Measurements from ENCODE around the gene MYOM1.

MYOM1 gene

GRCh38 chr18:3118195-3119010 is 101.4 kb downstream of the MYOM1 start:
- DNase-seq (ENCODE audit: low read depth, low spot score), result no peak

- DNase-seq (ENCODE audit: low read depth, low spot score), result no peak
Measured at GRCh38 chr18:3117493-3118192, 102.1 kb downstream of the MYOM1 start.

- no peak for DNase-seq (ENCODE audit: low read depth, low spot score)
Measured at GRCh38 chr18:3115447-3116030, 104.2 kb downstream of the MYOM1 start.

- DNase-seq (ENCODE audit: low read depth, low spot score), result no peak
Measured at GRCh38 chr18:3114451-3114850, 105.3 kb downstream of the MYOM1 start.

- no peak for DNase-seq (ENCODE audit: low read depth, low spot score)
Measured at GRCh38 chr18:3114026-3114425, 105.7 kb downstream of the MYOM1 start.

- DNase-seq (ENCODE audit: low read depth, low spot score), result peak; percentile 22
Measured at GRCh38 chr18:3111523-3112240, 108.1 kb downstream of the MYOM1 start.

GRCh38 chr18:3110034-3110752 is 109.6 kb downstream of the MYOM1 start:
- DNase-seq (ENCODE audit: low read depth, low spot score), result no peak

- DNase-seq (ENCODE audit: low read depth, low spot score), result no peak
Measured at GRCh38 chr18:3107740-3108151, 112.0 kb downstream of the MYOM1 start.

- peak; percentile 52 for DNase-seq (ENCODE audit: low read depth, low spot score)
Measured at GRCh38 chr18:3104190-3105054, 115.3 kb downstream of the MYOM1 start.

- no peak for DNase-seq (ENCODE audit: low read depth, low spot score)
Measured at GRCh38 chr18:3103576-3103975, 116.2 kb downstream of the MYOM1 start.

GRCh38 chr18:3102983-3103382 is 116.8 kb downstream of the MYOM1 start:
- no peak for DNase-seq (ENCODE audit: low read depth, low spot score)

GRCh38 chr18:3100498-3101132 is 119.2 kb downstream of the MYOM1 start:
- no peak for DNase-seq (ENCODE audit: low read depth, low spot score)

GRCh38 chr18:3099327-3099726 is 120.4 kb downstream of the MYOM1 start:
- no peak for DNase-seq (ENCODE audit: low read depth, low spot score)

- DNase-seq (ENCODE audit: low read depth, low spot score), result no peak
Measured at GRCh38 chr18:3097082-3097481, 122.7 kb downstream of the MYOM1 start.

- DNase-seq (ENCODE audit: low read depth, low spot score), result no peak
Measured at GRCh38 chr18:3095921-3096320, 123.8 kb downstream of the MYOM1 start.

GRCh38 chr18:3094338-3094684 is 125.5 kb downstream of the MYOM1 start:
- no peak for DNase-seq (ENCODE audit: low read depth, low spot score)

GRCh38 chr18:3093624-3094337 is 126.0 kb downstream of the MYOM1 start:
- peak; percentile 53 for DNase-seq (ENCODE audit: low read depth, low spot score)

GRCh38 chr18:3092727-3093126 is 127.0 kb downstream of the MYOM1 start:
- no peak for DNase-seq (ENCODE audit: low read depth, low spot score)

- no peak for DNase-seq (ENCODE audit: low read depth, low spot score)
Measured at GRCh38 chr18:3089579-3089978, 130.2 kb downstream of the MYOM1 start.

All from astrocyte of the hippocampus (primary cell).